GM12872 (cell line): ENCODE results near the gene SLC35E1.

Source experiments
- TF ChIP-seq, protein P1 (sequence below): IDR thresholded peaks from 3 replicates; pipeline ENCODE4 v1.5.1; 2011; ENCODE audit warnings: low read depth, mild to moderate bottlenecking, low read length, moderate library complexity; ENCODE audit not compliant: insufficient read depth

The SLC35E1 gene

DNA sequence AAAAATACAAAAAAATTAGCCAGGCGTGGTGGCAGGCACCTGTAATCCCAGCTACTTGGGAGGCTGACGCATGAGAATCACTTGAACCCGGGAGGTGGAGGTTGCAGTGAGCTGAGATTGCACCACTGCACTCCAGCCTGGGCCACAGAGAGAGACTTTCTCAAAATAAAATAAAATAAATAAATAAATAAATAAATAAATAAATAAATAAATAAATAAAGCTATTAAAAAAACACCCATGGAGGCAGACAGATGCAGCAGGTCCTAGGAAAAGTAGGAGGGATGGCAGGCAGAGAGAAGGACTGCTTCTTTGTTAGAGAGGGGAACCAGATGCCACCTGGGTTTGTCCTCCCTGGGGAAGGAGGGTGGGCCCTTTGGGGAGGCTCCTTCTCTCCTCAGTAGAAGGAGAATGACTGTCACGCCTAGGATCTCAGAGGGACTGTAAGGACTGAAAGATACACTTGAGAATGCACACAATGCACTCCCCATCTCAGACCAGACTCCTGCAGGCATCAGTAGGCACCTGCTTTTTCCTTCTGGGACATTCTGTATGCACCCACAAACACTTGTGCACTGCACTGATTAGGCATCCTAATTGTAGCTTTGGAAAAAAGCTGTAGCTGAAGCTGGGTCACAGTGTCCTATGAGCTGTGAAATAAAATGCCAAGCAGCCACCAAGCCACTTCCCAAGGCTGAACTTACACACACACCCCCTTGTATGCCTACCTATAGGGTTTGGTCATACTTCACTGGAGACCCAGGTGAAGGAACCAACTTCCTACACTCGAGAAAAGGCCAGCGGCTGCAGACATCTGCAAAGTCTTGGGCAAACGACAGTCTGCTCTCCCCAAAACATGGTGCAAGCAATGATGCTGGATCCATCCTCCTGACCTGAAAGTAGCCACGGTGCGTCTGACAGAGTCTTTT, 18.9 kb upstream of the SLC35E1 start:
- TF ChIP-seq, protein P1, sequence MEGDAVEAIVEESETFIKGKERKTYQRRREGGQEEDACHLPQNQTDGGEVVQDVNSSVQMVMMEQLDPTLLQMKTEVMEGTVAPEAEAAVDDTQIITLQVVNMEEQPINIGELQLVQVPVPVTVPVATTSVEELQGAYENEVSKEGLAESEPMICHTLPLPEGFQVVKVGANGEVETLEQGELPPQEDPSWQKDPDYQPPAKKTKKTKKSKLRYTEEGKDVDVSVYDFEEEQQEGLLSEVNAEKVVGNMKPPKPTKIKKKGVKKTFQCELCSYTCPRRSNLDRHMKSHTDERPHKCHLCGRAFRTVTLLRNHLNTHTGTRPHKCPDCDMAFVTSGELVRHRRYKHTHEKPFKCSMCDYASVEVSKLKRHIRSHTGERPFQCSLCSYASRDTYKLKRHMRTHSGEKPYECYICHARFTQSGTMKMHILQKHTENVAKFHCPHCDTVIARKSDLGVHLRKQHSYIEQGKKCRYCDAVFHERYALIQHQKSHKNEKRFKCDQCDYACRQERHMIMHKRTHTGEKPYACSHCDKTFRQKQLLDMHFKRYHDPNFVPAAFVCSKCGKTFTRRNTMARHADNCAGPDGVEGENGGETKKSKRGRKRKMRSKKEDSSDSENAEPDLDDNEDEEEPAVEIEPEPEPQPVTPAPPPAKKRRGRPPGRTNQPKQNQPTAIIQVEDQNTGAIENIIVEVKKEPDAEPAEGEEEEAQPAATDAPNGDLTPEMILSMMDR: no peak

- TF ChIP-seq, protein P1: no peak
Observed at GRCh38 chr19:16589917-16590316, 17.7 kb upstream of the SLC35E1 start.

DNA sequence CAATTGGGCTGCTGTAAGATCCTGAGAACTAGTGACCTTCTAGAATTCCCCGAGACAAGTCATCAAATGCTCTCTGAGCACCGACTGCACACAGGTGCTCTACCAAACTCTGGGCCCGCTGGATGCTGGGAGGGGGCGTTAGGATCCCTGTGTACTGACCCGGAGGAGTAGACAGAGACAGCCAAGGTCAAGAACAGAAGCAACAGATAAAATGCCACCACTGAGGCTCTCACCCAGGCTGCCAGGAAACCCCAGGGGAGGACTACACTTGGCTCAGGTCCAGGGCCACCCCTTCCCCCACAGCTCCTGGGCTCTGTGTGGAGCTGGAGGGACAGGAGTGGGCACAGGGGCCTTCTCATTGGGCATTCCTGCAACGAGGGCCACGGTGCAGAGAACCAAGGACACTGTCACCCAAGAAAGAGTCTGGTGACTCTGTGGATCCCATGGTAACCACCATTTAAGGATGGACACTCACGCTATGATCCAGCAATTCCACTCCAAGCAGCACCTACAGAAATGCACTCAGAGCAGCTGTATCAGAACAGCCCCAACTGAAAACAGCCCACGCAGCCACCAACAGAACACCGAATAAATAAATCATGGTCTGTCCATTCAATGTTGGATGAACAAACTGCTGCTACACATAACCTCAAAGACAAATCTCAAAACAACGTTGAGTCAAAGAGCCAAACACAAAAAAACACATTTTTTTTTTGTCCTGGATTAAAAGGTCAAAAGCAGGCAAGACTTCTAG, 16.8 kb upstream of the SLC35E1 start:
- TF ChIP-seq, protein P1: no peak

- TF ChIP-seq, protein P1: no peak
Observed at GRCh38 chr19:16587833-16588823, 15.9 kb upstream of the SLC35E1 start.

GRCh38 chr19:16586991-16587832, 15.0 kb upstream of the SLC35E1 start:
- TF ChIP-seq, protein P1: no peak

DNA sequence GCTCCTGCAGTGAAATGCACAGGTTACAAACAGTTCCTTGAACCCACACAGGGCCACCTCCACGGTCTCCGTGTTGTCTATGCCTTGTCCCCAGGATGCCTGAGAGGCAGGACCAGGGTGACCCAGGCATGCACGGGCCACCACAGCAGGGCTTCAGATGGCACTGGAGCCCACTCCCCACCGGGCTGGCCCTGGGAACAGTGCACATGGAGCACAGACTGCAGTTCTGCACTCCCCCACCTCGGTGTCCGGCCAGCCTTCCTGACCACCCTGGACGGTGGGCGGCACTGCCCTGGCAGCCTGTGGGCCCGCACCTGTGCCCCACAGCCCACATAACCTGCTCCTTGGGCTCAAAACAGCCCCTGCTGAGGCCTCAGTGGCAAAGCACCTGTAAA, 14.3 kb upstream of the SLC35E1 start:
- TF ChIP-seq, protein P1: no peak
